Ammon's horn (tissue), 1 donor: ENCODE measurements around the gene NFYB.
A peak's percentile ranks its signal among the peaks of the same experiment; 100 is the strongest.
"Not testable (repeated sequence)": the region's sequence is repeated elsewhere in the genome, so short reads cannot be mapped to it uniquely, and the experiment has no call there.

Experiments used
- DNase-seq: peaks from one replicate; pipeline ENCODE4 v3.0.0-alpha.2; 2016; ENCODE audit warnings: low spot score

NFYB gene

GRCh38 chr12:104137902-104138796 is at the start of gene NFYB:
NFYB (minus strand) TSS chr12:104138210; CDS start chr12:104135453, 2,757 bp downstream.
- peak; percentile 98 for DNase-seq

GRCh38 chr12:104187446-104188155 is 49.6 kb upstream of the NFYB start:
- DNase-seq, result no peak

- no peak for DNase-seq
Observed at GRCh38 chr12:104183443-104183842, 45.4 kb upstream of the NFYB start.

- DNase-seq, result no peak
Observed at GRCh38 chr12:104182621-104183378, 44.8 kb upstream of the NFYB start.

- DNase-seq, result no peak
Observed at GRCh38 chr12:104182144-104182543, 44.1 kb upstream of the NFYB start.

GRCh38 chr12:104181313-104181712 is 43.3 kb upstream of the NFYB start:
- no peak for DNase-seq

GRCh38 chr12:104180374-104180773 is 42.4 kb upstream of the NFYB start:
- no peak for DNase-seq

GRCh38 chr12:104177663-104178501 is 39.9 kb upstream of the NFYB start:
- no peak for DNase-seq

GRCh38 chr12:104177336-104177662 is 39.3 kb upstream of the NFYB start:
- no peak for DNase-seq

- no peak for DNase-seq
Observed at GRCh38 chr12:104175726-104176247, 37.8 kb upstream of the NFYB start.

- DNase-seq, result not testable (repeated sequence)
Observed at GRCh38 chr12:104173804-104174203, 35.8 kb upstream of the NFYB start.

- no peak for DNase-seq
Observed at GRCh38 chr12:104172570-104172947, 34.5 kb upstream of the NFYB start.

- DNase-seq, result no peak
Observed at GRCh38 chr12:104171785-104172569, 34.0 kb upstream of the NFYB start.

- DNase-seq, result no peak
Observed at GRCh38 chr12:104168596-104168995, 30.6 kb upstream of the NFYB start.

- no peak for DNase-seq
Observed at GRCh38 chr12:104167519-104168458, 29.8 kb upstream of the NFYB start.

- DNase-seq, result no peak
Observed at GRCh38 chr12:104166465-104166864, 28.5 kb upstream of the NFYB start.

GRCh38 chr12:104165801-104166200 is 27.8 kb upstream of the NFYB start:
- no peak for DNase-seq

GRCh38 chr12:104164634-104165033 is 26.6 kb upstream of the NFYB start:
- no peak for DNase-seq

GRCh38 chr12:104163631-104164030 is 25.6 kb upstream of the NFYB start:
- no peak for DNase-seq
